Caki2 (cell line): ENCODE data around the gene PWWP3B. TPM values are rescaled to one million over a fixed set of nuclear protein-coding genes. Genes with fewer than 3 reads are reported as not detected.
"Not testable (repeated sequence)": the region's sequence is repeated elsewhere in the genome, so short reads cannot be mapped to it uniquely, and the experiment has no call there.

Source experiments
- DNase-seq: peaks from one replicate; pipeline ENCODE4 v3.0.0-alpha.2; 2015; ENCODE audit warnings: low read depth
- in situ Hi-C: cut with HindIII; loops from 2 replicates; pipeline ENCODE4 v1.10.0; 2016; ENCODE audit warnings: low sequenced_read_pairs, low pct_unique_long_range_greater_than_20kb, mixed read lengths
- total RNA-seq: library from RNA; depleted of rRNA; stranded (reverse); fragments of >200 nt; shearing (Covaris generic); gene quantifications from 2 replicates; pipeline ENCODE4 v1.2.3, GENCODE V29; 2014; ENCODE audit warnings: low replicate concordance; rRNA removed

The PWWP3B gene
- total RNA-seq = not detected in 2 replicates

DNA sequence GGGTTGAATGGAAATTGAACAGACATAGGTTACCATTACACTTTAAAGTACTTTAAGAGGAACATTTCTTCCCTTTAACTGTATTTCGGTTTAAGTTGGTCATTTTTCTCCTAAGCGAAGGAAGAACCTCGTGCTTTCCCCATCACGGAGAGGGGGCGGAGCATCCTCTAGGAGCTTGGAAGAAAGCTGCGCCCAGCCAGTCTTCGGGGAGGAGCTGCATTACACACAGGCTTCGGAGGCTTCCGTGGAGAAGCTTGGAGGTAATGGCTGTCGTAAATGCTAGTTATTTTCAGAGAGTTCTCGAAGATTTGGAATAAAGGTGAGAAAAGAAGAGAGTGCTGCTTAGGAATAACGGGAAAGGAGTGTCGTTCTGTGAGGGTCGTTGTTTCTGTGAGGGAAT is at the start of gene PWWP3B:
TSS of gene PWWP3B (plus strand) at position 199 of the 400 bp plus-strand sequence. CDS start 37,128 bp downstream, outside the sequence.
- in situ Hi-C loops = no loop called here
- DNase-seq = peak; percentile 25

DNA sequence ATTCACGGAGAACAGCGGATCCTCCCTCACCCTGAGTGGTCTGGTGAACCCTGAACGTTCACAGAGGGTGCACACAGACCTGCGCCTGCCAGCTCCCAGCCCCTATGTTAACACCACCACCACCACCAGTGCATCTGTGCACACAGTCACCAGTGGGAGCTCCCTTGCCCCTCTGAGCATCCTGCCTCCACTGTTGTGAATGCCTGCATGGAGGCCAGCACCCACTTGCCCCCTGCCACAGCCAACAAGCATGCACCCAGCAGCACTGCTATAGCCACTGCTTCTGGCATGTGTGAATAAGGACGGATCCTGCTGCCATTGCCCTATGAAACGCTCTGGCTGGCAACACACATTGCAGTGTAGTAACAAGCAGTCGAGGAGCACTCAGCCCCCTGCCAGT is 29.1 kb upstream of the PWWP3B start:
- DNase-seq = no peak
- in situ Hi-C loops = no loop called here

DNA sequence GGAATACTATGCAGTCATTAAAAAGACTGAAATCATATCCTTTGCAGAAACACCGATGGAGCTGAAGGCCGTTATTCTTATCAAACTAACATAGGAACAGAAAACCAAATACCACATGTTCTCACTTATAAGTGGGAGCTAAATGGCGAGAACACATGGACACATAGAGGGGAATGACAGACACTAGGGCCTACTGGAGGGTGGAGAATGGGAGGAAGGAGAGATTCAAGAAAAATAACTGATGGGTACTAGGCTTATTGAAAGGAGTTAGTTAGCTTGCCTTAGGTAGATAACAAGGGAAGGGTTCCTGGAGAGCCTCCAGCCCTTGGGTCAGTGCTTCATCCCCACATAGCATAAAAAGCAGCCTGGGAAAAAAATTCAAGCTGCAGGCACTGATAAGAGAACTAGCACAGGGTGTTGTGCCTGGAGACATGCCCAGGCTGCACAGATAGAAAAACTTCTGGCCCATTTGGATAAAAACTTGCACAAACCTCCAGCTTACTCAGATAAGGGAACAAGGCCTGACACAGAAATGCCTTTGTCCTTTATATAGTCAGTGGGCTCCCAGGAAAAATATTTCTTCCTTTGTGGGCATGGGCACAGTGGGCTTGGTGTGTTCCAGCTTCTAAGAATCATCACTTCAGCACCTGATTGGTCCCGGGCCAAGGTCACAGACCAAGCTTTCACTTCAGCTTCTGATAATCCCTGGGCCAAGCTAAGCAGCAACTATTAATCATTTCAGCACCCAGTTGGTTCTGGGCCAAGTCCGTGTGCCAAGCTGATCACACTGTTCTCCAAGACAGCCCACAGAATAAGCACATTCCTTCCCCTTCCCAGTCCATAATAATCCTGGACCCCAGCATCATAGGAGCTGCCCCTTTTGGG is 23.1 kb upstream of the PWWP3B start:
- DNase-seq = no peak
- in situ Hi-C loops = no loop called here

DNA sequence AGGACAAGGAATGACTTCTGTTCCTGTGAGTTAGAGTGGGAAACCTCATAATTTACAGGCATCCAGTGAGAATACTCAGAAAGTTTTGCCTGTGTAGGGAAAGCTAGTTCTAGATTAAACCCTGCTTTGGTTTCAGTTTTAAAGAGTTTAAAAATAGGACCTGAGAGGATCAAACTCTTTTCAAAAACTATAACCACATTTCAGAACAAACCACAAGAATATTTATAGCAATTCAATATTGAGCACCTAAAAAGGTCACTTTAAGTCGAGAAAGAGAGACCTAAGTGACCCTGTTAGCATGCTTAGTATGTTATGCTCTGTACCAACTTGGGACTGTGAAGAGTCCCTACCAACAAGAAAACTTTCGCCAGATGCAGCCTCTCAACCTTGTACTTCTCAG is 17.4 kb upstream of the PWWP3B start:
- DNase-seq = no peak
- in situ Hi-C loops = no loop called here

DNA sequence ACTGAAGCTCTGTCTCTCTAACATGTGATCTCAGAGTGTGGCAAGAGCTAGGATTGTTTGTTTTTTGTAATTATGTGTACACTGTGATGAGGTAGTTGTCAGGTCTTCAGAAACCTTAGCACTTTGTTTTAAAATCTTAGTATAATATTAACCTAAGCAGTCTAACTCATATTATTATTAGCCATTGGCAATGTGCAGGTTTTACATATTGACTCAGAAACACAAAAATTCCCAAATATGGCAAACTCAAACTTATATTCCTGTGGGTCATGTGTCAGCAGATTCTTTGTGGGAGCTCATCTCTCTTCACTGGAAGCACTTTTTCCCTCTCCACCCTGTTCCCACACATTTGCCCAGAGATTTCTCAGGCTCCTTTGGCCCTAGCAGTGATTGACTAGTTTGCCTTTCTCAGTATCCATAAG is 8.2 kb upstream of the PWWP3B start:
- DNase-seq = no peak
- in situ Hi-C loops = no loop called here

DNA sequence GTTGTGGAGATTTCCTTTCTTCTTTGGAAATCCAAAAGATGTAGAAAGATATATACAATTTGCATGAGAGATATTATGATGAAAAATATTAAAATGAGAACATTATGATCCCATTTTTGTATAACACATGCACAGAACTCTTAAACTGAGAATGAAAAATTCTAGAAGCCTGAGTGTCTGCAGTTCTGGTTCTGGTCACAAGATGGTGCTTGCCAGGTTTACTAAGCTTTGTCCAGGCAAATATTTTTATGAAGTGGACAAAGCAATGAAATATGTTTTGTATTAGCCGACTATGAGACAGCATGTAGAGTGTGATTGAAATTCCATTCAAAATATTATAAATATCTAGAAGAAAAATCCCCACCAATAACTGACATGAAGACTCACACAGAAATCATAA is 2.2 kb downstream of the PWWP3B start:
- in situ Hi-C loops = no loop called here
- no peak for DNase-seq

DNA sequence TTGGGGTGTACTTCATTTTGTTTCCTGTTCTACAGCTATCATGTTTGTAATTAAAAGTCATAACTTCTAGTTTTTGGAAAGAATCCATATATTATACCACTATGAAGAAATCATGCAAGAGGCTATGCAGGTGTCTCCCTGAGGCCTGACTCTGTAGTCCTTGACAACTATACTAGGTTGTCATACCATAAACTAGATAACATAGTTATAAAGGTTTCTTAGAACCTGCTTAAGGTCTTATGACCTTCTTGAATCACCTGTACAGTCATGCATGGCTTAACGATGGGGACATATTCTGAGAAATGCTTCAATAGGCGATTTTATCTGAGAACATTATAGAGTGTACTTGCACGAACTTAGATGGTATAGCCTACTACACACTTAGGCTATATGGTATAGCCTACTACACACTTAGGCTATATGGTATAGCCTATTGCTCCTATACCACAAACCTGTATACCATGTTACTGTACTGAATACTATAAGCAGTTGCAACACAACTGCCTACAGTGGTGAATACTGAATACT is 3.3 kb downstream of the PWWP3B start:
- in situ Hi-C loops = no loop called here
- no peak for DNase-seq

DNA sequence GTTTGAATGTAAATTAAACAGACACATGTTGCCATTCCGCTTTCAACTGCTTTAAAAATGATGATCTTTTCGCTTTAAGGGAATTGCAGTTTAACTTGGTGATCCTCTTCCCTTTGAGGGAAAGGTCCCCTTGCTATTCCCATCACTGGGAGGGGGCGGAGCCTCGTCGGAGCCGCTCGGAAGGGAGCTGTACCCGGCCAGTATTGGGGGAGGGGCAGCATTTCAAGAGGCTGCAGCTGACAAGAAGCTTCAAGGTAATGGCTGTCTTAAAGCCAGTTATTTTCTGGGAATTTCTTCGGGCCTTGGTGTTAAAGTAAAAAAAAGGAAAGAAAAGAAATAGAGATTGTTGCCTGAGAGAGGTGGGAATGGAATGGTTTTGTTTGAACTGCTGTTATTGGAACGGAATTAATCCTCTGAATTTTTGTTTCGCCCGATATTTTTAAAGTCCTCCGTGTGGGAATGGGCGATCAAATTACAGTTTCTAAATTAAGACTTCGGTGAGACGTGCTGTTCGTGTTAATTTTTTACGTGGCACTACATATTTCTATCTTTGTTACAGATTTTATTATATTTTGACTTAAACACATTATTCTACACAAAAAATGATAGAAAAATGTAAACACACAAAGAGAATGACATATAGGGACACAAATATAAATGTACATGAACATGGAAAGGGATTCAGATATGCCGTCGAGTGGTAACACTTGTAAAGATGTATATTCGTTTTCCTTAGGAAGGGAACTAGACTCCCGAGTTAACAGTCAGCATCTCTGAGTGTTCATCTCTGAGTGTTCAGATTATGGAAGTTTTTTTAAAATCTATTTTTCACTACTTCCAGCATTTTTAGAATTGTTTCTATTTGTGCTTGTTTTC is 9.2 kb downstream of the PWWP3B start:
- DNase-seq = no peak
- in situ Hi-C loops = no loop called here

DNA sequence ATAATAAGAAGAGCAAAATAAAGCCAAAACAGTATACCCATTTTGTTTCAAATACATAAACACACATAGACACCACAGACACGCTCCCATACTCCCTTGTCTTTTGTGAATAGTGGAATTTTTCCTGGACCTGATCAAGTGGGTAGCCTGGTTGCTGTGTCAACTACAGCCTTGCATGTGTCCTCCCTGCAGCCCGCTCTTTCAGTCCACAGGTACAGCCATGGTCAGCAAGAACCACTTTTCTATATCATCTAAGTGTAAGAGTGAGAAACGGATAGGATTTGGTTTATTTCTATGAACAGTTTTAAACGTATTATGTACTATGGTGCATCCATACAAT is 9.8 kb downstream of the PWWP3B start:
- in situ Hi-C loops = no loop called here

DNA sequence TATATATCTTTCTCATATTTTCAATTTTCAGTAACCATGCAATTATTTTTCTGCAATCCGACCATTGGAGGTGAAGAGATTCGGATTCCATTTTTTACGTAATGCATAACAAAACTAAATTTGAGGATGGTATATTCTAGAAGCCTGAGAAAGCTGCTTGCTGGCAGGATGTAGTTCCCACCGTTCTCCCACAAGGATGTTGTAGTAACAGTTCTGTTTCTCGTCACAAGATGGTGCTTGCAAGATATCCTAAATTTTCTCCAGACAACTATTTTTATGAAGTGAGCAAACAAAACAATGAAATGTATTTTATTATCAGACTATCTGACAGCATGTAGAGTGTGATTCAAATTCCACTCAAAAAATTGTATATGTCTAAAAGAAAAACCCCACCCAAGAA is 10.7 kb downstream of the PWWP3B start:
- in situ Hi-C loops = no loop called here
- DNase-seq = no peak

More for the DNA sequence above, 9.8 kb downstream of the PWWP3B start:
- no peak for DNase-seq

DNA sequence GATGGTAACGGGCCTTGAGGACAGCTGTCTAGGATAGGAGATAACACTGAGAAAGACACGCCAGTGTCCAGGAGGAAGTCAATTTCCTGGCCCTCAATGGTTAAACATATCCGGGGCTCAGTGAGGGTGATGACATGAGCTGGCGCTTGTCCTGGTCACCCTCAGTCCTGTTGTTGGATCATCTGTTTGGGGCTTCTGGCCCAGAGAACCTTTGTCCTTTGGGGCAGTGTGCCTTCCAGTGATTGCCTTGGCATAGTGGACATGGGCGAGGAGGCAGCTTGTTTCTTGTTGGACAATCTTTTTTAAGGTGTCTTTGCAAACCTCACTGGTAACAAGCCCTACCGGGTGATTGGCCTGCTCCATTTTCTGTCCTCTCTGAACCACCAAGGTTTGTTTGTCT is 15.6 kb downstream of the PWWP3B start:
- DNase-seq, in situ Hi-C loops: not testable (repeated sequence)

DNA sequence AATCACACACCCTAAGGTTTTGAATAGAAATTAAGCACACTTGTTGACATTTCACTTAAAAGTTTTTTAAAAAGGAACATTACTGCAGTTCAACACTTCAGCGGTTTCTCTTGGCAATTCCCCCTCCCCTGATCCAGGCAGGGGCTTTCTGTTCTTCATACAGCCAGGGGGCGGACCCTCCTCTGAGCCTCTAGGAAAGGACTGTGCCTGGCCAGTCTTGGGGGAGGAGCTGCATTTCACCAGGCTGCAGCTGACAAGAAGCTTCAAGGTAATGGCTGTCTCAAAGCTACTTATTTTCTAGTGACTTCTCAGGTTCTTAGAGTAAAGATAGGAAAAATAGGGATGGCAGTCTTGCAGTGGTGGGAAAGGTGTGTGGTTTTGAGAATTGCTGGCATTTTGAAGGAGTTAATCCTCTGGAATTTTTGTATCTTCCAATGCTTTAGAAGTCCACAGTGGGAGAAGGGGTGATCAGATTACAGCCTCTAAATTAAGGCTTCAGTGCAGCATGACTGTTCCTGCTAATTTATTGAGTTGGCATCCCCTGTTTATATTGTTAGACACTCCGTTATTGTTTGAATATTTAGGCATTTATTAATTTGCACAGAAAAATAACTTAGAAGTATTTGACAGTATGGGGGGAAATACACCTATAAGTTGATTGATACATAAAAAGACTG is 33.5 kb downstream of the PWWP3B start:
- DNase-seq = no peak
- in situ Hi-C loops = no loop called here

DNA sequence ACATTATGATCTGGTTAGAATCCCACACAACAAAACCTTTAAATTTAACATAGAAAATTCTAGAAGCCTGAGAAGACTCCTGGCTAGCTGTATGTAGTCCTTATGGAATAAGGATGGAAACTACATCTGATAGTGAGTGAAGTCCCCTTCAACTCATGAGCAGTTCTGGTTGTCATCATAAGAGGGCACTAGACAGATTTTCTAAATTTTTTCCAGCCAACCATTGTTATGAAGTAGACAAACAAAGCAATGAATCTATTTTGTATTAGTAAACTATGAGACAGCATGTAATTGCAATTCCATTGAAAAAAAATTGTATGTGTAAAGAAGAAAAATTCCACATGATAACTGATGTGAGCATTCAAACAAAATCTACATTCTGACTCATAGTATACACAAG is 35.2 kb downstream of the PWWP3B start:
- in situ Hi-C loops = no loop called here
- no peak for DNase-seq

DNA sequence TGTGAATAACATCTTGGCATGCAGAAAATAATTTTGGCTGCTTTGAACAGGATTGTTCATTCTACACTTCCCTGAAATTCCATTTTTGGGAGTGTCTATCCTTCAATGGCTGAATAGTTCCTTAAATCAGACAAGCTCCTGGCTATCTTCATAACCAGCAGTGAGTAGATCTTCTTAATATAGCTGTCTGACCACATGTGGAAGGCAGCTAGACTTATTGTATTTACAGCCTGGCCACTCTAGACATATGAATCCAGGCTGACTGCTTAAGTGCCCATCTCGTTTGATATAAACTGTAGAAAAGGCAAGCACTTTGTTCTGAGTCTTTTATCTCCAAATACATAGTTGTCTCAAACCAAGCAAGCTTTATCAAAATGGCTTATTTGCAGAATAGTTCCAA is 40.0 kb downstream of the PWWP3B start:
- in situ Hi-C loops = no loop called here
- DNase-seq = no peak

Other genes starting within 250 kb of the PWWP3B start
- gene SERPINA7, start 129.6 kb upstream of the PWWP3B start, total RNA-seq = not detected in 2 replicates